CD4-positive, alpha-beta T cell (primary cell): ENCODE measurements around the gene WDR31. TPM values are rescaled to one million over a fixed set of nuclear protein-coding genes. Genes with fewer than 3 reads are reported as not detected.

Source experiments
- ATAC-seq: fragments of 200-7000 bp; cut with Tn5 transposase; one replicate; pipeline ENCODE4 v1.10.0; 2022; ENCODE audit warnings: mild to moderate bottlenecking; ENCODE audit not compliant: poor library complexity
- CTCF ChIA-PET: fragments of 350-600 bp; sonication (Branson Sonifier 250); formaldehyde crosslinking; loops from one replicate; lab custom pipeline; 2021; ENCODE audit warnings: antibody characterized with exemption, inconsistent platforms; lab: Charles Lee
- POLR2A ChIA-PET: fragments of 350-600 bp; sonication (Branson Sonifier 250); formaldehyde crosslinking; loops from one replicate; lab custom pipeline; 2021; ENCODE audit warnings: antibody characterized with exemption, inconsistent platforms; lab: Charles Lee
- DNase-seq, 14 experiments: peaks; one replicate each; pipeline ENCODE4 v3.0.0-alpha.2; 2013 to 2020; ENCODE audit warnings: mixed read lengths in 2 of 14
- H3K27ac ChIP-seq, 2 donors: one replicate each; pipeline versions ENCODE4 v1.5.1 to v1.7.0; 2013; ENCODE audit warnings: low read length in 2 of 2, low read depth in 1 of 2, mild to moderate bottlenecking in 1 of 2
- H3K27me3 ChIP-seq, 2 experiments: 1 replicate in 1 of 2; 2 replicates in 1 of 2; pipeline versions ENCODE4 v1.6.1 to v1.7.0; 2013; ENCODE audit warnings: low read length in 2 of 2, control low read depth in 1 of 2, mild to moderate bottlenecking in 1 of 2, moderate library complexity in 1 of 2; ENCODE audit not compliant: insufficient read depth in 2 of 2, control insufficient read depth in 1 of 2
- H3K36me3 ChIP-seq: one replicate; pipeline ENCODE4 v1.6.1; 2013; ENCODE audit warnings: low read length, control low read depth; ENCODE audit not compliant: insufficient read depth
- H3K4me1 ChIP-seq: one replicate; pipeline ENCODE4 v1.6.1; 2013; ENCODE audit warnings: low read length, control low read depth; ENCODE audit not compliant: insufficient read depth
- H3K4me3 ChIP-seq: one replicate; pipeline ENCODE4 v1.5.1; 2013; ENCODE audit warnings: mild to moderate bottlenecking, low read length, moderate library complexity
- H3K9me3 ChIP-seq, 2 experiments: 1 replicate in 1 of 2; 2 replicates in 1 of 2; pipeline versions ENCODE4 v1.6.1 to v1.7.0; 2013; ENCODE audit warnings: low read length in 2 of 2, mild to moderate bottlenecking in 2 of 2, control low read depth in 1 of 2, moderate library complexity in 1 of 2; ENCODE audit not compliant: control insufficient read depth in 1 of 2, insufficient read depth in 1 of 2
- H3K27ac Mint-ChIP-seq: one replicate; pipeline ENCODE4 v1.8.0; 2020; ENCODE audit warnings: mixed read lengths
- H3K27me3 Mint-ChIP-seq: one replicate; pipeline ENCODE4 v1.8.0; 2021; ENCODE audit warnings: mixed read lengths
- H3K36me3 Mint-ChIP-seq: one replicate; pipeline ENCODE4 v1.8.0; 2021; ENCODE audit warnings: low read depth, mixed read lengths
- H3K4me1 Mint-ChIP-seq: one replicate; pipeline ENCODE4 v1.8.0; 2021; ENCODE audit warnings: low read depth, mixed read lengths
- H3K4me3 Mint-ChIP-seq: one replicate; pipeline ENCODE4 v1.8.0; 2020; ENCODE audit warnings: mild to moderate bottlenecking, mixed read lengths
- H3K9me3 Mint-ChIP-seq: one replicate; pipeline ENCODE4 v1.8.0; 2020; ENCODE audit warnings: mixed read lengths
- intact Hi-C, 2 experiments: fragments of 100-400 bp; cut with DNase I in 1 of 2; cut with micrococcal nuclease in 1 of 2; formaldehyde crosslinking; loops; one replicate each; pipeline versions ENCODE4 v1.15.1 to v1.9.0; 2023 to 2025; cut with DNase I, micrococcal nuclease
- total RNA-seq, 174 experiments: library from RNA in 2 of 174; stranded (reverse) in 2 of 174; gene quantifications; one replicate each; pipeline ENCODE4 v1.2.3 and lab custom pipeline; 2021 to 2026
- TF ChIP-seq, protein P1 (sequence below): fragments of 200-600 bp; IDR thresholded peaks from one replicate; pipeline ENCODE4 v1.8.0; 2022; ENCODE audit warnings: antibody characterized with exemption, mild to moderate bottlenecking

The WDR31 gene
- total RNA-seq, 2 experiments from 2014 or later = 0.14 to 0.22 TPM

DNA sequence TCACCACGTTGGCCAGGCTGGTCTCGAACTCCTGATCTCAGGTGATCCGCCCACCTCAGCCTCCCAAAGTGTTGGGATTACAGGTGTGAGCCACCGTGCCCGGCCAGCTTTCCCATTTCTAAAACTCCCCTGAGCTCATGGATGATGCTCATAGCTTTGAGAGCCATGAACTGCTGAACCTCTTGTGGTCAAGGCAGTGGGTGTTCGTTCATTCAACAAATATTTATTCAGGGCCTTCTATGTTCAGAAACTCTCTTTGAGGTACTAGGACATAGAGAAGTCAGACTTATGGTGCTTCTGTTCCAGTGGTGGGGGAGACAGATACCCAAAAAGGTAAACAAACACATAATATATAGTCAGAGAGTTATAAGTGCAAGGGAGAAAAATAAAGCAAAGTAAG, 11.9 kb upstream of the WDR31 start:
- Histone ChIP-seq H3K4me3 (no peak overlapping the region), H3K27me3 (peaks cover 8 to 15% of the 10 kb centered on the region in 2 experiments), H3K36me3 (no peaks in the 10 kb centered on the region), H3K27ac (no peak overlapping the region), H3K9me3 (no peaks in the 10 kb centered on the region), H3K4me1 (peaks cover 20% of the 10 kb centered on the region)
- no peaks in the 10 kb centered on the region for H3K36me3 Mint-ChIP-seq
- ChIA-PET CTCF (no interaction called here), POLR2A (no interaction called here)
- no peaks in the 10 kb centered on the region for H3K9me3 Mint-ChIP-seq
- TF ChIP-seq, protein P1, sequence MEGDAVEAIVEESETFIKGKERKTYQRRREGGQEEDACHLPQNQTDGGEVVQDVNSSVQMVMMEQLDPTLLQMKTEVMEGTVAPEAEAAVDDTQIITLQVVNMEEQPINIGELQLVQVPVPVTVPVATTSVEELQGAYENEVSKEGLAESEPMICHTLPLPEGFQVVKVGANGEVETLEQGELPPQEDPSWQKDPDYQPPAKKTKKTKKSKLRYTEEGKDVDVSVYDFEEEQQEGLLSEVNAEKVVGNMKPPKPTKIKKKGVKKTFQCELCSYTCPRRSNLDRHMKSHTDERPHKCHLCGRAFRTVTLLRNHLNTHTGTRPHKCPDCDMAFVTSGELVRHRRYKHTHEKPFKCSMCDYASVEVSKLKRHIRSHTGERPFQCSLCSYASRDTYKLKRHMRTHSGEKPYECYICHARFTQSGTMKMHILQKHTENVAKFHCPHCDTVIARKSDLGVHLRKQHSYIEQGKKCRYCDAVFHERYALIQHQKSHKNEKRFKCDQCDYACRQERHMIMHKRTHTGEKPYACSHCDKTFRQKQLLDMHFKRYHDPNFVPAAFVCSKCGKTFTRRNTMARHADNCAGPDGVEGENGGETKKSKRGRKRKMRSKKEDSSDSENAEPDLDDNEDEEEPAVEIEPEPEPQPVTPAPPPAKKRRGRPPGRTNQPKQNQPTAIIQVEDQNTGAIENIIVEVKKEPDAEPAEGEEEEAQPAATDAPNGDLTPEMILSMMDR = no peak
- H3K27me3 Mint-ChIP-seq = peaks cover 58% of the 10 kb centered on the region
- intact Hi-C loops = no loop called here
- peaks cover 13% of the 10 kb centered on the region for H3K4me1 Mint-ChIP-seq
- ATAC-seq (no peak), DNase-seq (no peak)
- H3K27ac Mint-ChIP-seq = no peak overlapping the region
- no peak overlapping the region for H3K4me3 Mint-ChIP-seq

GRCh38 chr9:113350937-113351336, 10.9 kb upstream of the WDR31 start:
- ChIA-PET CTCF (interaction anchor here (1.7 to 2.1 kb wide), 2 partner anchors 11 to 50 kb away, joined by 4 to 6 read pairs; partner anchors contain the start of genes ALAD and WDR31), POLR2A (interaction anchor here (1.0 to 1.3 kb wide), 3 partner anchors 26 to 76 kb away, joined by 3 to 4 read pairs (median 3); partner anchors contain the start of genes ALAD, CDC26 and HDHD3)
- no peak overlapping the region for H3K4me3 Mint-ChIP-seq
- H3K4me3 ChIP-seq = no peak overlapping the region
- peaks cover 13% of the 10 kb centered on the region for H3K4me1 Mint-ChIP-seq
- H3K27ac Mint-ChIP-seq = no peak overlapping the region
- no peak overlapping the region for H3K27ac ChIP-seq
- H3K27me3 Mint-ChIP-seq = peaks cover 58% of the 10 kb centered on the region
- intact Hi-C loops = no loop called here
- ATAC-seq = no peak
- H3K36me3 ChIP-seq = no peaks in the 10 kb centered on the region
- H3K4me1 ChIP-seq = peaks cover 20% of the 10 kb centered on the region
- no peaks in the 10 kb centered on the region for H3K9me3 ChIP-seq
- no peaks in the 10 kb centered on the region for H3K36me3 Mint-ChIP-seq
- TF ChIP-seq, protein P1 = no peak
- no peaks in the 10 kb centered on the region for H3K9me3 Mint-ChIP-seq
- DNase-seq = peak in 4 of 14 experiments; percentile 16 to 58 (median 43)
- peaks cover 8 to 15% of the 10 kb centered on the region in 2 experiments for H3K27me3 ChIP-seq

DNA sequence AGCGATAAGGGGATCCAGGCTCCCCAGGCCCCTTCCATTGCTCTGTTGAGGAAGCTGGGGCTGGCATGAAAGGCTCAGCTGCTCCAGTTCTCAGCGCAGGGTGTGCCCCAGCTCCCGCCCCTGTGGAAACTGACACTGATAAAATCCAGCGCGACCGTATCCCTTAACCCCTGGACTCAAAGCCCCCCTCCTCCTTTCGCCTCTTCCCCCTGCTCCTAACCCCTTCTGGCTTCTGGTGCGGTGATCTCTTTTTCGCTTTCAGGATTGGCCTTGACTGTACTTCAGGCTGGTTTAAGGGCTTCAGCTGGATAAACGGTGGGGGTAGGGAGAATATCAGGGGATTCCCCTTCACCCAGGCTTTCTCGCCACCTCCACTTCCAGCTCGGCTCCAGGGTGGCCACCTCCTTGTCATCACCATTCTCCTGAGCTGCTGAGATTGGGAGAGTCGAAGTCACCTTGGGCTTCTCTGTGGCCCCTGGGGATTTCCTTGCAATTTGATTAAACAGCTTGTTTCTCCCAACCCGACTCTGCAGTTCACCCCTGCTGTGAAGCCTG, 10.1 kb upstream of the WDR31 start:
- ChIA-PET POLR2A (interaction anchor here (1.0 to 1.6 kb wide), 4 partner anchors 10 to 75 kb away, joined by 3 to 7 read pairs (median 4); partner anchors contain the start of genes ALAD, CDC26, HDHD3 and WDR31), CTCF (interaction anchor here (0.8 to 2.1 kb wide), 3 partner anchors 9 to 51 kb away, joined by 3 to 6 read pairs (median 4); partner anchors contain the start of genes ALAD and WDR31)
- peaks cover 20% of the 10 kb centered on the region for H3K4me1 ChIP-seq
- H3K4me1 Mint-ChIP-seq = peaks cover 13% of the 10 kb centered on the region
- peak overlapping the region; percentile 47 for H3K4me3 ChIP-seq
- H3K4me3 Mint-ChIP-seq = peak overlapping the region; percentile 80
- no peaks in the 10 kb centered on the region for H3K9me3 Mint-ChIP-seq
- intact Hi-C loops = no loop called here
- TF ChIP-seq, protein P1 = no peak
- H3K36me3 Mint-ChIP-seq = no peaks in the 10 kb centered on the region
- H3K9me3 ChIP-seq = no peaks in the 10 kb centered on the region
- H3K27ac Mint-ChIP-seq = no peak overlapping the region
- ATAC-seq (peak; percentile 16), DNase-seq (peak in 2 of 14 experiments; percentile 25 to 26)
- H3K27me3 Mint-ChIP-seq = peaks cover 56% of the 10 kb centered on the region
- H3K36me3 ChIP-seq = no peaks in the 10 kb centered on the region
- peaks cover 8 to 15% of the 10 kb centered on the region in 2 experiments for H3K27me3 ChIP-seq
- H3K27ac ChIP-seq = no peak overlapping the region
